ENCODE measurements around the gene PRUNE2.

The PRUNE2 gene

DNA sequence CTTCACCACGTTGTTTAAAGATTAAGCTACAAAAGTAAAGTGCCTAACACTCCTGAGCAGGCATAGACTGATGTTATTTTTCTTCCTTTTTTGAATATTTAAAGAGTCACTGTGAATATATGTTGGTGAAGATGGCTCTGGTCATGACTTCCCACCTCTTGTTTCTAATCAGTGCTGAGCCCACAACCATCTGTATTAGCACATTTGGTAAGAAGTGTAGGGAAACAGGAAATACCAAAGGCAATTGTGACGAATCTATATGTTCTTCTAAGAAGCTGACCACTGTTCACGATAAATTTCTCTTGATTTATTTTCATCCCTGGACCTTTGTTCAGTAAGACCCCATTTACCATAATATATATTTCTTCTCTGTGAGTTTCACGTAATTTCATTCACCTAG is 249.9 kb downstream of the PRUNE2 start:
- H3K4me1 Mint-ChIP-seq (ENCODE audit: low read depth): peaks cover 32% of the 10 kb centered on the region
- H3K4me3 Mint-ChIP-seq: no peak overlapping the region
- H3K27ac Mint-ChIP-seq: no peak overlapping the region
- H3K9me3 Mint-ChIP-seq: no peaks in the 10 kb centered on the region
- H3K27me3 Mint-ChIP-seq: no peaks in the 10 kb centered on the region
- no peaks in the 10 kb centered on the region for H3K36me3 Mint-ChIP-seq (ENCODE audit: low read depth)
- no peak for DNase-seq

DNA sequence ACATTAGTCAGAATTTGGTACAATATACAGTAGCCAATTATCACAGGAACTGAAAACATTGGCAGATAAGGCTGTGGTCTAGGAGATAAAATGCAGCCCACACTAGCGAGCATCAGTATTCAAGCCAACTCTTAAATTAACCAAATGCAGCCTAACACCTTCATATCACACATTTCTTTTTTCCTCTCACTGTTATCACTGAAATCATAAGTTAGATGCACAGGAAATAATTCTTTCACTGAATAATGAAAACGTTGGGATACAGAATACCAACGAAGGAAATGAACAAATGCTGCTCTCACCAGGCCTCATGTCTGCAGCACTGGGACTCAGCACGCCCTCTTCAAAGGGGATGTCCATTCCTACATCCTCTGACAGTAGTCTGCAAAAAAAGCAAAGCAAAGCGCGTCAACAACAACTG is 250.8 kb downstream of the PRUNE2 start:
- DNase-seq: no peak
- H3K4me1 Mint-ChIP-seq (ENCODE audit: low read depth): peaks cover 39% of the 10 kb centered on the region
- no peaks in the 10 kb centered on the region for H3K27me3 Mint-ChIP-seq
- H3K36me3 Mint-ChIP-seq (ENCODE audit: low read depth): no peaks in the 10 kb centered on the region
- H3K9me3 Mint-ChIP-seq: no peaks in the 10 kb centered on the region
- no peak overlapping the region for H3K27ac Mint-ChIP-seq
- H3K4me3 Mint-ChIP-seq: no peak overlapping the region

DNA sequence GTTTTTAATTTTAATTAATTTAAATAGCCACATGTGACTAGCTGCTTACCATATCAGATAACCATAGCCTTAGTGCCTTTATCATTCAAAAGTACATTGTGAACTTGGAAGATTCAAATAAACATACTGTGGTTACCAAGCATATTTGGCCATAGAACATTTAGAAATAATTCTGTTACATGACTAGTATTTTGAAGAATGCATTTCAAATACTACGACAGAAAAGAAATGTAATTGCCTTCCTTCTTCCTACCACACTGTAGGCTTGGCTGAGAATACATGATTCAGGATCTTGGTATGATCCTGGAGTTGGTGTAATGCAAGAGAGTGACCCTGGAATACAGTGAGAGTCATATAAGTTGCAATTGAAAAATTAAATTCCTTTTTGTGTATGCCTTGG is 251.3 kb downstream of the PRUNE2 start:
- no peaks in the 10 kb centered on the region for H3K9me3 Mint-ChIP-seq
- H3K27ac Mint-ChIP-seq: no peak overlapping the region
- H3K27me3 Mint-ChIP-seq: no peaks in the 10 kb centered on the region
- no peak overlapping the region for H3K4me3 Mint-ChIP-seq
- H3K36me3 Mint-ChIP-seq (ENCODE audit: low read depth): no peaks in the 10 kb centered on the region
- peaks cover 39% of the 10 kb centered on the region for H3K4me1 Mint-ChIP-seq (ENCODE audit: low read depth)
- DNase-seq: no peak

DNA sequence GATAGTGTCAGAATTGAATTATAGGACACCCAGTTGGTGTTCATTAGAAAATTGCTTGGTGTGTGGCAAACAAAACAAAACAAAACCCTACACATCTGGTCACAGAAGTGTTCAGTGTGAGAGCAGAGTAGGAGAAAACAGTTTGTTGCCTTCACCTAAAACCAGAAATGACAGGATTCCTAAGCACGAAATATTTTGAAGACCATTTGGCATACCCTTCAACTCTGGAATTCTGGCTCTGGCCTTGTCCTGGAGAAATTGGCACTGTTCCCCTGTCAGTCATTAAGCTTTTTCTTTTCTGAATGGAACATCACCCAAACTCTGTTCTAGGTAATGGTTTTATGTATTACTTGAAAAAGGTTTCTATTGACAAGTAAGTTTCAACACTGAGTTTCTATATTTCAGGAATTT is 251.9 kb downstream of the PRUNE2 start:
- peaks cover 39% of the 10 kb centered on the region for H3K4me1 Mint-ChIP-seq (ENCODE audit: low read depth)
- H3K27me3 Mint-ChIP-seq: no peaks in the 10 kb centered on the region
- H3K4me3 Mint-ChIP-seq: no peak overlapping the region
- H3K9me3 Mint-ChIP-seq: no peaks in the 10 kb centered on the region
- H3K27ac Mint-ChIP-seq: no peak overlapping the region
- H3K36me3 Mint-ChIP-seq (ENCODE audit: low read depth): no peaks in the 10 kb centered on the region
- no peak for DNase-seq

DNA sequence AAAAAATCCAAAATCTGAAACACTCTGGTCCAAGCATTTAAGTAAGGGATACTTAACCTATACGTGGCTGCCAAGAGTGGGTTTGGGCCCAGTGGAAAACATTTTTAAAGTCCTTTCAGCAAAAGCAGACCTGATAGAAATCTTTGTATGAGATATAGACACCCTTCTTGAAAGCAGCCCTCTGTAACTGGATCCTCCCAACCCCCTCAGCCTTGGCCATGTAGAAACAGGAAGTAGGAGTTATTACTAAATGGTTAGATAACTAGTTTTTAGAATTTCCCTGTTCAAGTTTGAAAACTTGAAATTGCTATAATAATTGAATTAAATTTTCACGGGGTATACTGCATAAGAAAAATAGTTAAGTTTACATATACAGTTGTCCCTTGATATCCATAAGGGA is 253.0 kb downstream of the PRUNE2 start:
- H3K4me1 Mint-ChIP-seq (ENCODE audit: low read depth): peaks cover 33% of the 10 kb centered on the region

DNA sequence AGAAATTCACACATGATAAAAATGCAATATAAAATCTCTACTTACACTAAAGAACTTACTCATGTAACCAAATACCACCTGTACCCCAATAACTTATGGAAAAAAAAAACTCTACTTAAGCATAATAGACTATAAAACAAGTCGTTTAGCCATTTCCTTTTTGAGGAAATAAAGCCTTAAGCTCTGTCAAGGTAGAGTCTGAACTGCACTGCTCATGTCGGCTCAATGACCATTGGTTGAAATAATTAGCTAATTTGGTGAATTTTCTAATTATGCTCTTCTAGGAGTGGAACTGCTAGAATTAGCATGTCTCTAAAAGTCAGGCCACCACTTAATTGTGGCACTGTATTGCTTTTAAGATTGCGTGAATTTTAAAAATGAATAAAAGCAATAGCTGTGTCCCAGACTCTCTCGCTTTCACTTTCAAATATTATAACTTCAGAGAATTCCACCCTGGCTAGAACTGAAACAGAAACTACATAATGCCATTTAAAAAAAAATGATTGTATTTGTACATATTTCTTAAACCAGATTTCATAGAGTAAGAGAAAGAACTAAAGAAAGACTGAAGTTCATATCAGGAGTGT is 254.7 kb downstream of the PRUNE2 start:
- no peaks in the 10 kb centered on the region for H3K36me3 Mint-ChIP-seq (ENCODE audit: low read depth)
- no peaks in the 10 kb centered on the region for H3K9me3 Mint-ChIP-seq
- H3K4me1 Mint-ChIP-seq (ENCODE audit: low read depth): peaks cover 33% of the 10 kb centered on the region
- H3K27ac Mint-ChIP-seq: peak overlapping the region; percentile 52
- no peaks in the 10 kb centered on the region for H3K27me3 Mint-ChIP-seq
- H3K4me3 Mint-ChIP-seq: peak overlapping the region; percentile 49
- no peak for DNase-seq

More for the DNA sequence above, 253.0 kb downstream of the PRUNE2 start:
- no peak for DNase-seq
- H3K27me3 Mint-ChIP-seq: no peaks in the 10 kb centered on the region
- no peaks in the 10 kb centered on the region for H3K9me3 Mint-ChIP-seq
- H3K27ac Mint-ChIP-seq: no peak overlapping the region
- no peak overlapping the region for H3K4me3 Mint-ChIP-seq
- no peaks in the 10 kb centered on the region for H3K36me3 Mint-ChIP-seq (ENCODE audit: low read depth)

DNA sequence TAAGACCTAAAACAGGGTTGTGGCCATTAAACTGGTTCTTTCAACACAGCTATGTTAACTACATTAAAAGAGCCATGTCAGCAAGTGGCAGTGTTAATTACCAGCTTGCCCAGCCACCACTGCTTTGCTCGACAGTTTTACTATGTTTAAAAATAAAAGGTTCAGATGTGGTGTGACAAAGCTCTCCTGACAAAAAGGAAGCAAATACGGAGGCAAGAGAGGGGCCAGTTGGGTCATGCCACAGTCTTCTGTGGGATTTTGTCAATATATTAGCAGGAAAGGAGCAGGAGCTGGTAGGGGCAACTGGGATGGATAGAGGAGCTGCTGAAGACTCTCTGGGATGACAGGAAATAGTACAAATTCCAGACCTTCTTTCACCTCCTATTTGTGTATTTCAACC is 255.2 kb downstream of the PRUNE2 start:
- Mint-ChIP-seq H3K9me3 (no peaks in the 10 kb centered on the region), H3K4me3 (peak overlapping the region; percentile 49), H3K27ac (peak overlapping the region; percentile 52)

DNA sequence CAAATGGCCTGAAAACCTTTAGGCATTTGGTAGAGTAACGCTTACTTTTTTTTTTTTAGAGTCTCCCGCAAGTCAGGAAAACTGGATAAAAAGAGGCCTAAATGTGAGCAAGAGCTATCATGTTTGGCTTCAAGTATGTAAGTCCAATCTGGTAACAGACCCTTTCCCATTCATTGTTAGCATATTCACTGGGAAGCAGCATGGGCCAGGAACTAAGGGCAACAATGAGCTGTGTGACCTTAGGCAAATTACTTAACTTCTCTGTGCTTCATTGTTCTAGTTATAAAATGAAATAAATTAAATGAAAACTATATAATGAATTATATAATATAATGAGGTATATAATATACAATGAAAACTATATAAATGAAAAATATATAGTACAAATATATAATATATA is 256.0 kb downstream of the PRUNE2 start:
- Mint-ChIP-seq H3K9me3 (no peaks in the 10 kb centered on the region), H3K4me1 (ENCODE audit: low read depth) (peaks cover 26% of the 10 kb centered on the region), H3K27me3 (no peaks in the 10 kb centered on the region), H3K4me3 (no peak overlapping the region), H3K36me3 (ENCODE audit: low read depth) (no peaks in the 10 kb centered on the region), H3K27ac (no peak overlapping the region)
- DNase-seq: no peak

More for the DNA sequence above, 255.2 kb downstream of the PRUNE2 start:
- DNase-seq: no peak
- peaks cover 33% of the 10 kb centered on the region for H3K4me1 Mint-ChIP-seq (ENCODE audit: low read depth)
- no peaks in the 10 kb centered on the region for H3K36me3 Mint-ChIP-seq (ENCODE audit: low read depth)
- H3K27me3 Mint-ChIP-seq: no peaks in the 10 kb centered on the region

DNA sequence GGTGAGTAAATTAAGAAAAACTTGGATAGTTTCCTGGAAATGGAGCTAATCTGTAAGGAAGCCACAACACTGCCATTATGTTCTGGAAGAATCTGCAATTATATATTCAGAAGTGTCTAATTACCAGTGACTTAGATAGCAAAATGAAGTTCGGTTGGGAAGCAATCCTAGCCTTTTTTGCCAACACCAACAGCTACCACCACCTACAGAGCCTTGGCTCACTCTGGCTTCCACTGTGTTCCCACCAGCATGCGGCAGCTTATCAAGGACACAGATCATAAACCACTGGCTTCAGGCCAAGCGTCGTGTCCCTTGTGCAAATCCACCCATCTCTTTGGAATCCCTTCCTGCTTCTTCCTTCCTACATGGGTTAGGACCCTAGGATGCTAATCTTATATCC is 259.7 kb downstream of the PRUNE2 start:
- Mint-ChIP-seq H3K27me3 (no peaks in the 10 kb centered on the region), H3K4me3 (no peak overlapping the region), H3K27ac (no peak overlapping the region), H3K9me3 (no peaks in the 10 kb centered on the region), H3K36me3 (ENCODE audit: low read depth) (no peaks in the 10 kb centered on the region), H3K4me1 (ENCODE audit: low read depth) (peaks cover 9% of the 10 kb centered on the region)
- no peak for DNase-seq

DNA sequence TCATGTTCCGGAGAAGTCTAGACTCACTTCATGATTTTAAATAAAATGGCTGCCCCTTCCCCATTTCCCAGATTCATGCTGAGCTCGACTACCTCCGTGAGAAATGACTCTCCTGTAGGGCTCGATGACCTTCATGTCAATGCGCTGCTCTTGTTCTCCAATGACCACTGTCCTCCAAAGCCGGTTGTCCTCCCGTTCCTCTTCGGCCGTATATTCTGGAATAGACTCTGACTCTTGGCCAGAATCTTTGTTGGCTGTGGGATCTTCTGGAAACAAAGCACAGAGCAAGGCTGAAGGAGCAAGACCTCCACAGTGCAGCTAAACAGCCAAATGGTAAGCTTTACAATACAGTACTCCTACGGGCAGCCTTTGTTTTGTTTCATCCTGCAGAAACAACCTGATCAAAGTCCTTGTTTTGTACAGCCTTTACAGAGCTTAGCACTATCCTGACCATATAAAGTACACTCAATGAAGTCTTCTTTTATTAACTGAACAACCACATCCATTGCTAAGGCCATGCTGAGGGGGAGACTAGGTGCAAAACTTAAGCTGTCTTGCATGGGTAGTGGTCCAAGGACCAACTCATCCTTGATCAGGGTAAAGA is 261.2 kb downstream of the PRUNE2 start:
- H3K4me3 Mint-ChIP-seq: no peak overlapping the region
- H3K36me3 Mint-ChIP-seq (ENCODE audit: low read depth): no peaks in the 10 kb centered on the region
- no peaks in the 10 kb centered on the region for H3K9me3 Mint-ChIP-seq
- H3K27ac Mint-ChIP-seq: no peak overlapping the region
- H3K4me1 Mint-ChIP-seq (ENCODE audit: low read depth): no peaks in the 10 kb centered on the region
- no peaks in the 10 kb centered on the region for H3K27me3 Mint-ChIP-seq
- no peak for DNase-seq

DNA sequence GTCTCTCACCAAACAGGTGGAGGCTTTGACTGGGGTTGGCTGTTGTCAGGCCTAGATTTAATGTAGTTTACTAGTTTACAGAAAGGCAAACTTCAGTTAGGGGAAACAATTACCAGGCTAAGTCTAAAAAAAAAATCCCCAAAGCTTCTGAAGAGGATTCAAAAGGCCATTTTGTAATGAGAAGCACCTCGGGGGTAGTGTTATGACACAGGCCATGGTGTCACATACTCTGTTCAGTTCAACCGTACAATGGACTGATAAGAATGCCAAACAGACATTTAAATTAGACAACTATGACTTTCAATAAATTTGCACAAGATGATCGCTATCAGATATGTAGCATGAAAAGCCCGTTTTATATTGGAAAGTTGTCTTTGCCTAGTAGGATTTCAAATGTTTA is 261.7 kb downstream of the PRUNE2 start:
- Mint-ChIP-seq H3K36me3 (ENCODE audit: low read depth) (no peaks in the 10 kb centered on the region), H3K27me3 (no peaks in the 10 kb centered on the region), H3K27ac (no peak overlapping the region), H3K4me1 (ENCODE audit: low read depth) (no peaks in the 10 kb centered on the region), H3K4me3 (no peak overlapping the region), H3K9me3 (no peaks in the 10 kb centered on the region)
- DNase-seq: no peak

DNA sequence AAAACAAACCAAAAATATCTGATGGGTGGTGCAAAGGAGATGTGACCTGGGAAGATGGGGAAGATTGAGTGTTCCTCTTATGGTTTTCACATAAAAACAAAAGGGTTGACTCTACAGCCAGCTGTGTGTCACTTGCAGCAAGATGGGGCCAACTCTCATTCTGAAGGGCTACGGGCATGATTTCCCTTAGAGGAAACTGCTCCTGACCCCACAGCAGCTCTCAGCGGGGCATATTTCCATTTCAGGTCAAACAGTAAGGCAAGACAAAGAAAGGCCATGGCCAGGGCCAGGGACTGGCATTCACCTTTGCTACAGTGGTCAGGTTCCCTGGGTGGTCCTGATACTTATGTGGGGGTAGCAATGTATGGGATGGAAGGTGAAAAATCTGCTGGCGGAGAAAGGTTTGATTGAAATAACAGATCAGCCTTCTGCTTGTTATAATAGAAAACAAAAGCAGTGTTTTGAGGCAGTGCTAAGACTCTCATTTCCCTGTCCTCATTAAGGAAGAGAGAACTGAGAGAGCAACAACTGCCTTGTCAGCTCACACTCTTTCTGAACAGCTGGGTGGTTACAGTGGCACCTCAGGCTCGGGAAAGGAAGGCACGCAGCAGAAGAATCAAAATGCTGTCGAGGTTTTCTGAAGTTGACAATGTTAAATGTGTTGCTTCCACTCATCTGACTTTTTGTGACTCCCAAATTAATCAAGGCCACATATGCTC is 262.4 kb downstream of the PRUNE2 start:
- Mint-ChIP-seq H3K36me3 (ENCODE audit: low read depth) (no peaks in the 10 kb centered on the region), H3K4me1 (ENCODE audit: low read depth) (no peaks in the 10 kb centered on the region), H3K27ac (no peak overlapping the region), H3K4me3 (no peak overlapping the region), H3K27me3 (no peaks in the 10 kb centered on the region), H3K9me3 (no peaks in the 10 kb centered on the region)
- no peak for DNase-seq

DNA sequence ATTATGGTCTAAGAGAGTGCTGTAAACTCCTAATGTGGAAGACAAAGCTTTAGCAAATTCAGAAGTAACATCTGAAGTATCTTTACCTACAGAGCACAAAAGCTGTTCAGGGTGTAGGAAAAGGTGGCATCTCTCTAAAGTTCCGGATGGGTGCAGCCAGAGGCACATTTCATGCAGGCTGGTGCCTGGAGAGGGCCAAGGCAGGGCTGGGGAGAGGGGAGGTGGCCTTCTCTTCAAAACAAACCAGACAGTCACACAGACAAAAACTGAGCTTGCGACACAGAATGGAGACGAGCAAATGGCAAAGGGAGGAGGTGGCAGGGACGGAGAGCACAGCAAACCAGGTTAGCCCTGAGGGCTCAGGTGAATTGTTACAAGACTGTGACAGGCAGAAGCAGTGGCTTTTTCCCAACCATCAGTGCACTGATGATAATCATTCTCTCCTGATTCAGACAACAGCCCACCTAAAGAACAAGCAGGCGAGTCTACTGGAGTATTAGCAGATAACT is 263.2 kb downstream of the PRUNE2 start:
- H3K4me3 Mint-ChIP-seq: no peak overlapping the region
- H3K27ac Mint-ChIP-seq: no peak overlapping the region
- no peak for DNase-seq
- H3K9me3 Mint-ChIP-seq: no peaks in the 10 kb centered on the region
- peaks cover 4% of the 10 kb centered on the region for H3K4me1 Mint-ChIP-seq (ENCODE audit: low read depth)
- no peaks in the 10 kb centered on the region for H3K27me3 Mint-ChIP-seq
- no peaks in the 10 kb centered on the region for H3K36me3 Mint-ChIP-seq (ENCODE audit: low read depth)

DNA sequence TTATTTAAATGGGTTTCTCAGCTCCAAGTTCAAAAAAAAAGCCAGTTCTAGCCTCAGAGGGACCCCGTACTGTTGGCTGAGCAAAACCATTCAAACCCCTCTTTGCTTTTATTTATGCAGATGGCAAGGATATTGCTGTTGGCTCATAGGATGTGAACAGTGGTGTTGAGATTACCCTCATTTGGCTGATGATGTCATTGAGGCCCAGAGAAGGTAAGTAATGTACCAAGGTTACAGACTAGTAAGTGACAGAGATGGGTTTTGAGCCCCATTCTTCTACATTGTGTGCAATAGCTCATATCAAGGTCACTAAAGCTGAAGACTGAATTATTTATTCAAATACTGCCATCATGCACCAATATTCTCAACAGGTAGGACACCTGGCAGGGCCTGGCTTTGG is 263.8 kb downstream of the PRUNE2 start:
- no peak overlapping the region for H3K27ac Mint-ChIP-seq
- no peak overlapping the region for H3K4me3 Mint-ChIP-seq

DNA sequence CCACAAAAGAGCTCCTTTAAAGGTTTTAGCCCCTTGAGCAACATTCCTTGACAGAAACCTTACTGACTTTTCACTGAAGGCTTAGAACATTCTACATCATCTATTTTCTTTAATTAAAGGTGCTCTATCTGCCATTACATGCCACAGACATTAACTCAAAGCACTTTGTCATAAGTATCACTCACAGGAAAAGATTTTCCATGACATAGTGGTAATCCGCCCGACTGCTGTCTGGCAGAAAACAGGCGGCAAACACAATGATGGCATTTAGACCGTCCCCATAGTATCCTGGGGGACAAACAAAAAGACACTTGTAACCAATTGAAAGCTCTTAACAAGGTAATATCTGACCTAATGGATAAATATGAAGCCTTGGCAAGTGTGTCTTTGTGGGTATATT is 267.9 kb downstream of the PRUNE2 start:
- Mint-ChIP-seq H3K27ac (no peak overlapping the region), H3K27me3 (no peaks in the 10 kb centered on the region), H3K4me3 (no peak overlapping the region), H3K36me3 (ENCODE audit: low read depth) (no peaks in the 10 kb centered on the region), H3K4me1 (ENCODE audit: low read depth) (peaks cover 13% of the 10 kb centered on the region), H3K9me3 (no peaks in the 10 kb centered on the region)
- no peak for DNase-seq

More for the DNA sequence above, 263.8 kb downstream of the PRUNE2 start:
- no peak for DNase-seq
- H3K4me1 Mint-ChIP-seq (ENCODE audit: low read depth): peaks cover 10% of the 10 kb centered on the region
- no peaks in the 10 kb centered on the region for H3K9me3 Mint-ChIP-seq
- no peaks in the 10 kb centered on the region for H3K36me3 Mint-ChIP-seq (ENCODE audit: low read depth)
- H3K27me3 Mint-ChIP-seq: no peaks in the 10 kb centered on the region

Measured in activated T-cell treated with anti-CD3 and anti-CD28 coated beads, Interleukin-2, amount 50 U/mL, for 24 hours (primary cell).